Esophagus (tissue), 2 donors: ENCODE measurements around the gene TEX10. TPM values are rescaled to one million over a fixed set of nuclear protein-coding genes. Genes with fewer than 3 reads are reported as not detected.
"Not testable (repeated sequence)": the region's sequence is repeated elsewhere in the genome, so short reads cannot be mapped to it uniquely, and the experiment has no call there.

Experiments used
- H3K27ac ChIP-seq, 2 donors: one replicate each; pipeline ENCODE4 v1.5.1; 2013; ENCODE audit warnings: low read depth in 2 of 2, mild to moderate bottlenecking in 2 of 2, inconsistent platforms in 1 of 2, low read length in 1 of 2, moderate library complexity in 1 of 2
- H3K27me3 ChIP-seq, 2 donors: one replicate each; pipeline ENCODE4 v1.6.1; 2013; ENCODE audit warnings: low read length in 2 of 2, control low read depth in 1 of 2, mild to moderate bottlenecking in 1 of 2; ENCODE audit not compliant: insufficient read depth in 2 of 2, control insufficient read depth in 1 of 2
- H3K36me3 ChIP-seq, 2 donors: one replicate each; pipeline ENCODE4 v1.6.1; 2013; ENCODE audit warnings: low read length in 1 of 2; ENCODE audit not compliant: control insufficient read depth in 2 of 2, insufficient read depth in 2 of 2
- H3K4me1 ChIP-seq, 2 donors: one replicate each; pipeline ENCODE4 v1.6.1; 2013; ENCODE audit warnings: low read length in 1 of 2; ENCODE audit not compliant: control insufficient read depth in 2 of 2, insufficient read depth in 2 of 2
- H3K4me3 ChIP-seq, 2 donors: one replicate each; pipeline ENCODE4 v1.5.1; 2013; ENCODE audit warnings: low read length in 2 of 2, mild to moderate bottlenecking in 2 of 2, low read depth in 1 of 2, moderate library complexity in 1 of 2
- H3K9me3 ChIP-seq, 2 donors: one replicate each; pipeline ENCODE4 v1.6.1; 2013; ENCODE audit warnings: mild to moderate bottlenecking in 2 of 2, low read depth in 1 of 2, low read length in 1 of 2, moderate library complexity in 1 of 2; ENCODE audit not compliant: control insufficient read depth in 2 of 2, insufficient read depth in 1 of 2
- WGBS, 2 donors: extraction: QIAGEN DNeasy Blood & Tissue Kit; methylation state at CpG; one replicate each; pipeline ENCODE4 v1.1.7; 2013; 5-methylcytosine and 5-hydroxymethylcytosine counted together
- polyA plus RNA-seq, 2 donors: library from polyadenylated mRNA; stranded (reverse); fragments of 200-250 nt; gene quantifications; one replicate each; pipeline ENCODE4 v1.2.3, GENCODE V29; 2013
- donor health status: healthy with polysubstance abuse.
- donor health status: Bipolar disorder and iron deficiency.

TEX10 gene
- polyA plus RNA-seq, 2 donors, result 3.1 to 6.9 TPM

DNA sequence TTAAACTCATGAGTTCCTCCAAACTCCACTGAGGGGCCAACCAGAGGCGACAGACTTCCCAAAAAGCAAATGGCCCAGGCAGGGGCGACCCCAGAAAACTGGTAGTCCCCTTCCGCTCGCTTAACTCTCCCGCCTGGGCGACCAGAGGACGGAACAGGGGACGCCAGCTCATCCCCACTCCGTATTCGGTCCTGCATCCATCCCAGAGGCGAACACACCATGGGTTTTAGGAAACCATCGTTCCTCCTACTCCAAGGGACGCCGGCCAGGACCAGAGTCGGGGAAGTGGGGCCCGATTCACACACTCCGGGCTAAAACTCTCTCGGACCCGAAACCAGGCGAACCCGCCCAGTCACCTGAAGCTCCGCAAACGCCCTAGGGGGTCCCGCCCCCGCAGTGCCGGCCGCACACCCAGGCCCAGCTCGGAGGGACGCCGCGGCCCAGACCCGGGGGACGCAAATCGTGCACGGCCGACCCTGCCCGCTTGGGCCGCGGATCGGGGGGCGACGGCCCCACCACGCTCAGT is 478 bp downstream of the TEX10 start:
- no peaks in the 10 kb centered on the region for H3K9me3 ChIP-seq
- H3K4me1 ChIP-seq, result no peaks in the 10 kb centered on the region
- no peaks in the 10 kb centered on the region for H3K36me3 ChIP-seq
- 0% methylated on average over 38 to 43 of the region's 43 CpGs for WGBS, 2 donors
- no peaks in the 10 kb centered on the region for H3K27me3 ChIP-seq
- peak overlapping the region; percentile 76 to 94 for H3K4me3 ChIP-seq
- H3K27ac ChIP-seq, result peak overlapping the region in 1 of 2 donors; percentile 83

DNA sequence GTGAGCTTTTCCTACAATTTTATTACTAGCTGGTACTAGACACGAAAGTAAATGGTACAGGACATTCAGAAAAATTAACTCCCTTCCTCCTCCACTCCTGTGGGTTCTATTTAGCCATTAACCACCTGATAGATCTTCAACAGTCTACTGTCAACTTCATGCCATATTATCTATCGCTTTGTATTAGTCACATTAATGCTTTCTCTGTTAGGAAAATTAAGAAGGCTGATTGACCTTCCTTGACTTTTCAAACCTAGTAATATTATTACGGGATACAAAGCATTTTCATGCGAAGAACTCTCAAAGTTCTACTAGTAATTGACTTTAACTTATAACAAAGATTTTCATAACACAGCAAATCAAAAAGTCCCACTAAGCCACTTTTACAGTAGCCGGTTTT is 1.2 kb downstream of the TEX10 start:
- 27 to 39% methylated on average over 5 of the region's 5 CpGs for WGBS, 2 donors
- H3K9me3 ChIP-seq, result no peaks in the 10 kb centered on the region
- no peak overlapping the region for H3K27ac ChIP-seq
- H3K27me3 ChIP-seq, result no peaks in the 10 kb centered on the region
- no peaks in the 10 kb centered on the region for H3K36me3 ChIP-seq
- peak overlapping the region; percentile 76 to 94 for H3K4me3 ChIP-seq
- H3K4me1 ChIP-seq, result no peaks in the 10 kb centered on the region

DNA sequence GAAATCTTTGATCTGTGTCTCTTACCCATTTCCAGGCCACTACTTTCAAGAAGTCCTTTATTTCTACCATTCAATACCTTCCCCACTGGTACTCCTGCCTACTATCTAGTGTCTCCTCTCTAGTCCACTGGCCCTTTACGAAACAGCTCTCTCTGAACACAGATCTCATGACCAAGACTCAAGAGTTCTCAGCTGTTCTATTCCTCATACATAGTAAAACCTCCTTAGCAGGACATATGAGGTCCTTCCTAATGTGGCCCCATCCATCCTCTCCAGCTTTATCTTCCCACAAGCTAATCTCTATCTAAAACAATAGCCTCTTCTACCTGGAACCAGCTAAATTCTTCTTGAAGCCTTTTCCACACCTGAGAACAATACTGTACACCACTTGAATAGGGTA is 2.6 kb downstream of the TEX10 start:
- 96 to 100% methylated on average over 1 of the region's 1 CpG for WGBS, 2 donors
- no peak overlapping the region for H3K4me3 ChIP-seq
- H3K36me3 ChIP-seq, result no peaks in the 10 kb centered on the region
- no peak overlapping the region for H3K27ac ChIP-seq
- no peaks in the 10 kb centered on the region for H3K9me3 ChIP-seq
- H3K4me1 ChIP-seq, result no peaks in the 10 kb centered on the region
- no peaks in the 10 kb centered on the region for H3K27me3 ChIP-seq

DNA sequence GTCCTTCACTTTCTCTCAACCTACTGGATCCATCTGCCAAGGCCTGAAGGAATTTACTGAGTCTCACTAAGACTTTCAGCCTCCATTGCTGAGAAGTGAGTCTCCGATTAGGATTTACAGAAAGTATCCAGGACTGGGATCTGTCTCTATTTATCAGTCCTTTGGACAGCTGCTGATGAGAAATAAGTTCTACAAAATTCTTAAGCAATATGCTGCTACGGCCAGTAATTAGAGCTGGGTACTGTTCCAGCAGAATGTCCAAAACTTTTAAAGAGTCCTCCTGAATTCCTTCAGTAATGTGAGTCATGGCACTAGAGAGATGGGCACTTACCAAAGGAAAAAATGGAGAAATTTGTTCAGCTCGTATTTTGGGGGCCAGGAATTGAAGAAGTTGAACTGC is 5.9 kb downstream of the TEX10 start:
- Histone ChIP-seq H3K4me3 (no peak overlapping the region), H3K36me3 (no peaks in the 10 kb centered on the region), H3K27ac (no peak overlapping the region), H3K9me3 (no peaks in the 10 kb centered on the region), H3K27me3 (no peaks in the 10 kb centered on the region), H3K4me1 (no peaks in the 10 kb centered on the region)
- 73% methylated on average over 3 of the region's 3 CpGs for WGBS, 2 donors

DNA sequence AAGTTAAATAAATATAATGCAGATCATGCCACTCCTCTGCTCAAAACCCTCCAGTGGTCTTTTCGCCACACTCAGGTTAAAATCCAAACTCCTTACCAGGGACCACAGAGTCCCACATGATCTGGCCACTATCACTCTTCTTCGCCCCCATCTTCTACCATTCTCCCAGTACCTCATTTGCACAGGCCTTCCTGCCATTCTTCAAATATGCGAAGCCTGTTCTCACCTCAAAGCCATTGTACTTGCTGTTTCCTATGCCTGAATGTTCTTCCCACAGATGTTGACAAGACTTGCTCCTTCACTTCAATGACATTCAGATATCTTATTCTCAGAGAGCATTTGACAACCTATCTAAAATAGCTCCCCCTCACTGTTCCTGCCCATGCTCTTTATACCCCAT is 10.9 kb downstream of the TEX10 start:
- H3K27me3 ChIP-seq, result no peaks in the 10 kb centered on the region
- WGBS, 2 donors, result 94 to 97% methylated on average over 3 of the region's 3 CpGs
- no peak overlapping the region for H3K4me3 ChIP-seq
- H3K9me3 ChIP-seq, result no peaks in the 10 kb centered on the region
- no peaks in the 10 kb centered on the region for H3K4me1 ChIP-seq
- H3K27ac ChIP-seq, result no peak overlapping the region
- peaks cover 0 to 2% of the 10 kb centered on the region in 2 donors for H3K36me3 ChIP-seq

DNA sequence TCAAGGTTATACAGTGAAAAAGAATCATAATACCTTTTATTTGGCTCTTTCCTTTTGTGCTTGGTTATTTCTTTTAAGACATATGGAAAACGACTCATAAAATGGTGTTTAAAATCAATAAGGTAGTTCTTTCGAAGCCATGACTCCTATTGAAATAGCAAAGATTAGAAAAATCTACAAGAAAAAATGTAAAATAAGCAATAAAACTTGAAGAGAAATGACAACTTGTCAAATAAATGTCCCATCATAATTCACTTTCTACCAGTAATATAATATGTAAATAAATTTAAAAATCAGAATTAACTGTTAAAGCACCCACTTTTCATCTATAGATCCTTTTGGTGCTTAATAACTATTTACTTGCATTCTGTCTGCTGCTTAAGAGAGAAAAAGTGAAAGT is 12.5 kb downstream of the TEX10 start:
- H3K4me3 ChIP-seq, result no peak overlapping the region
- H3K36me3 ChIP-seq, result peaks cover 0 to 3% of the 10 kb centered on the region in 2 donors
- 84 to 85% methylated on average over 2 of the region's 2 CpGs for WGBS, 2 donors
- H3K9me3 ChIP-seq, result no peaks in the 10 kb centered on the region
- no peaks in the 10 kb centered on the region for H3K27me3 ChIP-seq
- no peak overlapping the region for H3K27ac ChIP-seq
- no peaks in the 10 kb centered on the region for H3K4me1 ChIP-seq

DNA sequence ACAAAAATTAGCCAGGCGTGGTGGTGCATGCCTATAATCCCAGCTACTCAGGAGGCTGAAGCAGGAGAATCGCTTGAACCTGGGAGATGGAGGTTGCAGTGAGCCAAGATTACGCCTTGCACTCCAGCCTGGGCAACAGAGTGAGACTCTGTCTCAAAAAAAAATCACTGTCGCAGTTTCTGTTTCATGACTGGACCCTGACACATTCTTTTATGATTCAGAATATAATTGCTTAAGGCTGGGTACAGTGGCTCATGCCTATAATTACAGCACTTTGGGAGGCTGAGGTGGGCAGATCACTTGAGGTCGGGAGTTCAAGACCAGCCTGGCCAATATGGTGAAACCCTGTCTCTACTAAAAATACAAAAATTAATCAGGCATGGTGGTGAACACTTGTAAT is 14.0 kb downstream of the TEX10 start:
- H3K36me3 ChIP-seq, H3K4me1 ChIP-seq, H3K4me3 ChIP-seq, H3K9me3 ChIP-seq, H3K27me3 ChIP-seq, H3K27ac ChIP-seq: not testable (repeated sequence)
- 95 to 98% methylated on average over 5 of the region's 5 CpGs for WGBS, 2 donors

DNA sequence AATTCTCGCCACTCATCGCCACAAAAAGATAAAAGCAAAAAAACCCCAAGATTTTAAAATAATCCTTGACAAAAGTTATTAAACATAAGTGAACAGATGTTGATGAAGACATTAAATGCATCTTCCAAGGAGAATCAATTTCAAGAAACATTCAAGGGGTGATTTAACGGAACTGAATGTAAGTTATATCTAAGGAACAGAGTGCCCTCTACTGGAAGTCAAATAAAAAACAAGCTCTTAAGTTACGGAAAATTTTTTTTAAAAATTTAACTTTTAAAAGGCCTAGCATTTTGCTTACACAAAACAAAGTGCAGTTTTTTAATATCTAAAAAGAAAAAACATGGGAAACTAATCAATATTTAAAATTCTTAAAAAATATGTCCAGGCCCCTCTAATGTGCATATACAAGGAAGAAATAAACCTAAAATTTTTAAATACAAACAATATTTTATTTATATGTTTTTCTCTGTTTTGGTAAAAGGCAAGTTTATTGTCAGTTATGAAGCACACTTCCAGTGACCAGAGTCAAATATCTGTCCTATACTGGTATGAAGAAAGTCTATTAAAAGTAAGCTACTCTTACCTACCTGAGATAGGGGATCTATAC is 28.0 kb downstream of the TEX10 start:
- Histone ChIP-seq H3K27ac (no peak overlapping the region), H3K9me3 (no peaks in the 10 kb centered on the region), H3K4me3 (no peak overlapping the region), H3K36me3 (no peaks in the 10 kb centered on the region), H3K4me1 (no peaks in the 10 kb centered on the region), H3K27me3 (no peaks in the 10 kb centered on the region)
- 58 to 60% methylated on average over 4 of the region's 4 CpGs for WGBS, 2 donors

DNA sequence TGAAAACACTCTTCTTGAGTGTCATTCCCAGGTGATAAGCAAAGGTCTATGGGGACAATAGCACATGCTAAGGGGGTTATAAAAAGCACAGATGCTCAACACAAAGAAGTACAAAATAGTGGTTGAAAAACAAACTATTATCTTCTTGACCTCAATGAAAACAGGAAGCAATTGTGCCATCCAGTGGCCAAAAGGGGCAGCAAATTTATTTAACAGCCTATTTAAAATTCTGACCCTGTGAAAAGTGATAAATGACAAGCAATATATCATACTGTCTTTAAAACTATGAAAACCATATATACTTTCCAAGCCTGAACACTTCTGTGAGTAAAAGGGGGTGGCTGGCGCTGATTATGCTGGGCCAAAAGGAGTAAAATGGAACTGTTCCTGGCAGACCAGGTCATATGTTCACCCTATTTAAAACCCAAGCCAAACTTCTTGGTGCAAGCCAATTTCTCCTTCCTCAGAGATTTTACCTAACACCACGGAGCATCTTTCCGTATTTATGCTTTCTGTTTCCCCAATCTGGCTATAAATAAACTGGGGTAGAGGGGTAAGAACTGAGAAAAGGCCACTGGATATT is 29.7 kb downstream of the TEX10 start:
- 67 to 69% methylated on average over 3 of the region's 3 CpGs for WGBS, 2 donors
- no peaks in the 10 kb centered on the region for H3K27me3 ChIP-seq
- no peaks in the 10 kb centered on the region for H3K36me3 ChIP-seq
- no peaks in the 10 kb centered on the region for H3K9me3 ChIP-seq
- no peak overlapping the region for H3K27ac ChIP-seq
- no peak overlapping the region for H3K4me3 ChIP-seq
- no peaks in the 10 kb centered on the region for H3K4me1 ChIP-seq

DNA sequence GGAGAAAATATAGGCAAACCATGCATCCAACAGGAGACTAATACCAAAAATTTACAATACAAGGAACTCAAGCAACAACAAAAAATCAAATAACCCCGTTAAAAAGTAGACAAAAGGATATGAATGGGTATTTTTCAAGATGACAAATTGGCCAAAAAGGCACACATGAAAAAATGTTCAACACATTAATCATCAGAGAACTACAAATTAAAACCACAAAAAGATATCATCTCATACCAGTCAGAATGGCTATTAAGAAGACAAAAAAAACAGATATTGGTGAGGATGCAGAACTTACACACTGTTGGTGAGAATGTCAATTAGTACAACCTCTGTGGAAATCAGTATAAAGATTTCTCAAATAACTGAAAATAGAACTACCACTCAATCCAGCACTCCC is 35.0 kb downstream of the TEX10 start:
- Histone ChIP-seq H3K36me3 (no peaks in the 10 kb centered on the region), H3K4me1 (no peaks in the 10 kb centered on the region), H3K27me3 (no peaks in the 10 kb centered on the region), H3K4me3 (no peak overlapping the region), H3K9me3 (no peaks in the 10 kb centered on the region), H3K27ac (no peak overlapping the region)
- WGBS, 2 donors, result 58 to 70% methylated on average over 1 of the region's 1 CpG
